Measurements from ENCODE around the gene ST7L.

Gene ST7L

GRCh38 chr1:112614460-112615065 is 4.4 kb downstream of the ST7L start:
- DNase-seq (ENCODE audit: low read depth) = no peak

GRCh38 chr1:112605633-112606327 is 13.2 kb downstream of the ST7L start:
- no peak for DNase-seq (ENCODE audit: low read depth)

DNA sequence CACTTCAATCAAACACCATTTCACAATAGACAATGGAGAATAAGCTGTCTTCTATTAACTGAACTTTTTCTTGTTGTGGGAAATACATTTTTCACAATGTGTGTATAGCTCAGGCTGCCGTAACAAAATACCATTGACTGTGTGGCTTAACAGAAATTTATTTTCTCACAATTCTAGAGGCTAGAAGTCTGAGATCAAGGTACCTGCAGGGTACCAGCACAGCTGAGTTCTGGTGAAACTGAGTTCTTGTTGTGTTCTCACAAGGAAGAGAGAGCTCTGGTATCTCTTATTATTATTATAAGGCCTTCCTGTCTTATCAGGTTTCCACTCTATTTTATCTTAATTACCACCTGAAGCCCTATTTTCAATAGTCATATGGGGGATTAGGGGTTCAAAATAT is 15.4 kb downstream of the ST7L start:
- DNase-seq (ENCODE audit: low read depth) = no peak

DNA sequence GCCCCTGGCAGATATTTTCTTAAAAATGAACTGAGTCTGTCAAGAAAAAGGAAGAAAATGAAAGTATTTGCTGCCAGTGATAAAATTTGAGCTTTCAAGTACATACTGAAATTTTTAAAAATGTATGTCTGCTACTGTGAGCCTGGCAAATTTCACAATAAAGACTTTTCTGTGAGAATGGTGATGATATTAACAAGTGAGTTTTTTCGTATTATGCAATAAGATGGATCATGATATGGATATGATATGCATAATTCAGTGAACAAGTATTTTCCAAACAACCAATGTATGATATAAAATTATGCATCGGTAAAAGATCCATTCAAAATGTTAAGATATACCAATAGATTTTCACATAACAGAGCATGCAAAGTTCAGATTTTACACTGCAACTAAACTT is 15.9 kb downstream of the ST7L start:
- DNase-seq (ENCODE audit: low read depth) = no peak

DNA sequence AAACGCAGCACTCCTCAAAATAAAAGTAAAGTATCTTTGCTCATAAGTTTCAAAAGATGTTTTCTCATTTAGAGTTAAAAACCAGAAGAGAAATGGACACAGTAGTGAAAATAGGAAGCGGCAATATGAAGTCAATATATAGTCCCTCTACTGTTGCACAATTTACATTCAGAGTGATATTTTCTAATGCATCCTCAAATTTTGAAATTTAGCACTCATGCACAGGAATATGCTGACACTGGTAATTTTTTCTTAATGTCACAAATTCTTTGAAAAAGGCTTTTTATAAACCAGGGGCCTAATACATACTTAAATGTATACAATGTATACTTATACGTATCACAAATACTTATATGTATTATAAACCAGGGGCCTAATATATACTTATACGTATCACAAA is 19.5 kb downstream of the ST7L start:
- no peak for DNase-seq (ENCODE audit: low read depth)

DNA sequence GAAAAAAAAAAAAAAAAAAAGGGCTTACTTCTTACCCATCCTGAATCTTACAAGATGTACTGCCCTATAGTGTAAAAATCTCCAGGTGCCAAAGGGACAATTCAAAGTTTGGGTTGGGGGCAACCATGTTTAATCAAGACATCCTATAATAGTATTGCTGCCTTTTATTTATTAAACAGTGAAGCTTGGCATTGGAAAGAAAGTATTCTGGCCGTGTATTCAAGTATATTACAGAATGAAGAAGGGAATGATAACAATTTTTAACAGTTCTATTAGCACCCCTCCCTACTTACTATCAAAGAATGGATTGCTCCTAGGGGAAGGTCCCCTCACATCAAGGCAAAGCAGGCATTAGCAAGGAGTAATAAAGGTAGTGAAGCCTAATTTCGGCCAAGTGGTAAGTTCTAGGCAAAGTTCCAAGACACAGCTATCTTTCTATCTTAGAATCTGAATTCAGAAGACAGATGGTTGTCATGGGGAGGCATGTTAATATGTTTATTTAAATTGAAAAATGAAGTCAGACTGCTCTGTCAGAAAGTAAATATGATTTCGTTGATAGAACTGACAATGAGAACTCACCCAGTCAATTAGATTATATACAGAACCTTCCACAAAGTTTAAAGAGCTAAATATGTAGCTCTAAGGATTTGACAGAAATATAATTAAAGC is 24.6 kb downstream of the ST7L start:
- DNase-seq (ENCODE audit: low read depth) = no peak

DNA sequence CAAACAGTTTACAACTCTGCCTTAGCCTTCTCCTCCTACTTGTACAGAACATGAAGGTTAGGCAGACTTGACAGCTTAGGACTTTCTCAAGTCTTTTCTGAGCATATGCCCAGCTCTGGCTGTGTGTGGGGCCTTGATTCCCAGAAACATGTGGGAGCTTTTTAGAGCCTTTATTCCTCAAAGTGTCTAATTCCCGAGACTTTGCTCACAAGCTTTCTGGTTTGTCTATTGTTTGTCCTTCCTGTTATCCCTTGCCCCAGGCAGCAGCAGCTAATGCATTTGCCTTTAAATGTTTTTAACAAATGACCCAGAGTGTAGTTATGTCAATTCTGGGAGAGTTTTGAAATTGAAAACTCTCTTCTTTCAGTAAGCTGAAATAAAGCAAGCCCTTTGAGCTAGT is 29.2 kb downstream of the ST7L start:
- no peak for DNase-seq (ENCODE audit: low read depth)

DNA sequence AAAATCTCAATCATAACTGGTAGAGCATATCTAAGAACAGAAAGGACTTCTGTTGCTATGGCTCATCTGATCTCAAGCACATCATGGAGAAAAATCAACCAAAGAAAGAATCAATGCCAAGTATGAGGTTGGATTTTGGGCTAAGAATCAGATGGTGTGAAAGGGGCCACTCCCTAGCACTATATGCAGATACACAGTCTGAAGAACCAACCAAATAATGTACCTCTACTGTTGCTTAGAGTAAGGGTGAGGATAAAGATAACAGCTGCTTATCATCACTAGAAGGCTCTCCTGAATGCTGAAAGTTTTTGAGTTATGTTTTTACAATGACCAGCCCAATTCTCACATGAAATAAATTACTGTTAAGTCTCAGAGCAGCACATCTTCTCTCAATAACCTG is 35.6 kb downstream of the ST7L start:
- DNase-seq (ENCODE audit: low read depth) = no peak

DNA sequence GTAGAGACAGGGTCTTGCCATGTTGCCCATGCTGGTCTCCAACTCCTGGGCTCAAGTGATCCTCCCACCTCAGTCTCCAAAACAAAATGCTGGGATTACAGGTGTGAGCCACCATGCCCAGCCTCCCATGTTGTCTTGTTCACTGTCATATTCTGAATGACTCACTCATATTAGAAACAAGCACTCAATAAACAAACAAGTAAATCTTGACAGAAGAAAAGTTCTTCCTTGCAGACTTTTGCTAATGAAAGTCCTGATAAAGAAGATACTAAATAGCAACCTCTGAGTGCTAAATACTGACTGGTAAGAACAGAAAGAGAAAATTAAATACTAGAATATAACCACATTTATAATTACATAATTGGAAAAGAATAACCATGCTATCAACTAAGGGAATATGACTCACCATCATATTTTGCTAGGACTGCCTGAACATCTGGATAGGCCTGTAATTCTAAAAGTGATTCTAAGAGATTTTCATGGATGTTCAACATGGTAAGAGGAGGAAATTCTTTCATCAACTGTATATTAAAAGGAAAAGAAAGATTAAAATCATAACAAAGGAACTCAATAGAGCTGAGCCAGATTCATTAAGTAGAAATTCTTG is 37.3 kb downstream of the ST7L start:
- DNase-seq (ENCODE audit: low read depth) = no peak

- DNase-seq (ENCODE audit: low read depth) = no peak
Observed at GRCh38 chr1:112579801-112580510, 39.0 kb downstream of the ST7L start.

DNA sequence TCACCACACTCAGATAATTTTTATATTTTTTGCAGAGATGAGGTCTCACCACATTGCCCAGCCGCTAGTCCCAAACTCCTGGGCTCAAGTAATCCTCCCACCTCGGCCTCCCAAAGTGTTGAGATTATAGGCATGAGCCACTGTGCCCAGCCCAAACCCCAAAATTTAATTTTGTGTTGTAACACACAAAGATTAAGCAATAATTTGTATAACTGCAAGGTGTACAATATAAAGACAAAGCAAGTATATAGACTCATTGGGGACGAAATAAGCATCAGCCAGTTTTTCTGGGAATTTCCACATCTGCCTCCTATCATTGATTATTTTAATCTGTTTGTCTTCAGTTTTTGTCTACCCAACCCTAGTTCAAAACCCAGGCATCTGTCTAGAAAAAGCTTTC is 42.7 kb downstream of the ST7L start:
- DNase-seq (ENCODE audit: low read depth) = no peak

GRCh38 chr1:112575154-112575804 is 43.7 kb downstream of the ST7L start:
- DNase-seq (ENCODE audit: low read depth) = no peak

GRCh38 chr1:112565800-112566199 is 53.1 kb downstream of the ST7L start:
- no peak for DNase-seq (ENCODE audit: low read depth)

DNA sequence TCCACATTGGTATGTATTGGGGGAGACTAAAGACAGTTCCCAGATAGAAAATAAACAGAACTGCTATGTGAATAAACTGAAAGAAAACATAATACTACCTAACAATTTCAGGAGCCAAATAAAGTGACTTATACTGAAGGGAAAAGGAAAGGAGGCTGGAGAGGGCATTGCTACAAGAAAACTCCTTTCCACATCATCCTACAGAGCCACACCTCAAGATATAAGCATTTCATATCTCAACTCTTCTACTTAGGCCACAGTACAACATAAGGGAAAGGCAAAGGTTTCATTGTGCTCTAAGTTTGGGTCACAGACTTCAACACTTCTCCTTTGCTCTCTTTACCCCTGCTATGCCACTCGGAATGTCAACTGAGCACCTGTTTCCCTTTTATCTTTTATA is 54.9 kb downstream of the ST7L start:
- no peak for DNase-seq (ENCODE audit: low read depth)

DNA sequence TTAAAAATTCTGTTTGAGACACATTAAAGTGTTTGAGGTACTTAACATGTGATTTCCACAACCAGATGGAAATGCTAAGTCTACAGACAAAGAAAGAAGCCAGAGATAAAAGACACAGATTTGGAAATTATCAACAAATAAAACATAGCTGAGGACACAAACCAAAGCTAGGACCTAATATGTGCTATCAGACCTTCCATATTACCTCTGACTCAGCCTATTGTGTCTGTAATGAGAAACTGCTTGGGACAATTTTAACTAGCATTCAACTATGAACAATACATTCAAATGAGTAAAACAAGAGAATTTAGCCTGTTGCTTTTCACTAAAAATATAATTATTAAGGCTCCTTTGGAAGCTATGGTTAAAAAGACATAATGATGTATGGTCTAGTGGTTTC is 55.6 kb downstream of the ST7L start:
- no peak for DNase-seq (ENCODE audit: low read depth)

DNA sequence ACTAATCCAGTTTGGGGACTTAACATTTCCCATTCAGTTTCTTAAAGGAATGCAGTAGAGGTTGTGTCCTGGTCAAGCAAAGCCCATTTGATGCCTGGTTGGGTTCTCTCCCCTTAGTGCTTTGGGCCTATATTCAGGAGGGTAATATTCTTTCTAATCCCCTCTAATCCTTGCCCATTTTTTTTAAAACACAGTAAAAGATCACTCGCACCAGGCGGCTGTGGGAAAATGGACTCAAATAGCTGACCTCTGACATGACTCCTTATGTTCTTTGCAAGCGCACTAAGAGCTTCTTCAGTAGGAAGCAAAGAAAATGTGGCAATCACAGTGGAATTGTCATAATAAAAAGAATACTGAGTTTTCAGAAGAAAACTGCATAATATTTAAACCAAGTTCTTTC is 60.3 kb downstream of the ST7L start:
- DNase-seq (ENCODE audit: low read depth) = no peak

DNA sequence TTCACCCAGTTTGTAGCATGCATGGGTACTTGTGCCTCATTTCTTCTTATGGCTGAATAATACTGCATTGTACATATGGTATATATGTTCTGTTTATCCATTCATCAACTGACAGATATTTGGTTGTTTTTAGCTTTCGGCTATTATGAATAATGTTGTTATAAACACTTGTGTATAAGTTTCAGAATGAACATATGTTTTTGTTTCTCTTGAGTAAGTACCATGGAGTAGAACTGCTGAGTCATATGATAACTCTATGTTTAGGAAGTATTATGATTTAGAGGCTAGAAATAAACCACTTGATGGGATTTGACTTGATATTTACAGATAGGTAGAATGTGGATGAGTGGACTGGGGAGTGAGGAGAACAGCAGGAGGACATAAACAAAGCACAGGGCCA is 61.6 kb downstream of the ST7L start:
- DNase-seq (ENCODE audit: low read depth) = no peak

DNA sequence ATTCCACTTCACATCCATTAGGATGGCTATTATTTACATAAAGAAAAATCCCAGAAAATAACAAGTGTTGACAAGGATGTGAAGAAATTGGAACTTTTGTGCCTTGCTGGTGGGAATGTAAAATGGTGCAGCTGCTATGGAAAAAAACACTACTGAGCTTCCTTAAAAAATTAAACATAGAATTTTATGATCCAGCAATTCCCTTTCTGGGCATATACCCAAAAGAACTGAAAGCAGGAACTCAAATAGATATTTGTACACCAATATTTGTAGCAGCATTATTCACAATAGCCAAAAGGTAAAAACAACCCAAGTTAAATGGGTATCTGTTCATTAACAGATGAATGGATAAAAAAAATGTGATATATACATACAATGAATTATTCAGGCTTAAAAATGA is 64.5 kb downstream of the ST7L start:
- DNase-seq (ENCODE audit: low read depth) = no peak

DNA sequence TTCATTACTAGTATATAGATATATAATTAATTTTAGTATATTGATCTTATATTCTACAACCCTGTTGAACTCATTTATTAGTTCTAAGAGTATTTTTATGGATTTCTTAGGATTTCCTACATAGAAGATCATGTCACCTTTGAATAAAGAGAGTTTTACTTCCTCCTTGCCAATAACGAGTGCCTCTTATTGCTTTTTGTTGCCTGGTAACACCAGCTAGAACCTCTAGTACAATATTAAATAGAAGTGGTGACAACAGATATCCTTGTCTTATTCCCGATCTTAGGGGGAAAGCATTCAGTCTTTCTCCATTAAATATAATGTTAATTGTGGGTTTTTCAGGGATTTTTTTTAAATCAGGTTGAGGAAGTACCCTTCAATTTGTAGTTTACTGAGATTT is 69.4 kb downstream of the ST7L start:
- no peak for DNase-seq (ENCODE audit: low read depth)

DNA sequence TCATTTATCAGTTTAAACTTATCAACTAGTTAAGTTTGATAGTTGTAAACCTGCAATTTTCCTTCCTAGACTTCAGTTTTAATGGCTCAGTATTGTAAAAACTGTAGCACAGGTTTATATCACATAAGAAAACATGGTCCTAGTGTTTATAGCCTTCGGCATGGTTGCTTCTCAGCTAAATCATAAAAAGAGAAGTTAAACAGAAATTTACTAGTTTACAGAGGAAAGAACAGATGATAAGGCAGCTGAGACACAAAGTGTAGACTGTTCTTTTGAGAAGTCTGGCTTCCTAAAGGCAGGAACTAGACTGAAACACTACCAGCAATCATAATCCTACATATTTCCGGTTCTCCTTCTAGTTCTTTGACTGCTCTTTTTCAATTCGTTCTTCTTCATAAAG is 70.4 kb downstream of the ST7L start:
- no peak for DNase-seq (ENCODE audit: low read depth)

GRCh38 chr1:112546076-112546475 is 72.9 kb downstream of the ST7L start:
- DNase-seq (ENCODE audit: low read depth) = no peak

GRCh38 chr1:112544751-112545150 is 74.2 kb downstream of the ST7L start:
- DNase-seq (ENCODE audit: low read depth) = no peak
